Gastroesophageal sphincter (tissue), 3 donors: ENCODE data around the gene FOSL2.

Experiments used
- CTCF ChIP-seq, 4 experiments: fragments of 200-600 bp in 2 of 4; fragments of 450-650 bp in 2 of 4; sonication (generic) in 1 of 4; IDR thresholded peaks; one replicate each; pipeline ENCODE4 v1.5.1; 2017 to 2019; ENCODE audit warnings: antibody characterized with exemption in 4 of 4, mild to moderate bottlenecking in 2 of 4, moderate library complexity in 2 of 4
- EP300 ChIP-seq: sonication (generic); formaldehyde crosslinking; IDR thresholded peaks from one replicate; pipeline ENCODE4 v1.6.1; 2017; ENCODE audit warnings: antibody characterized with exemption, mild to moderate bottlenecking

- TF ChIP-seq CTCF (IDR thresholded peaks at IDR 0.05) (no peak), EP300 (no peak)
Measured at GRCh38 chr2:28399956-28400355, 7.3 kb downstream of the FOSL2 start.
